ENCODE results near the gene LRRC10B.
A peak's percentile ranks its signal among the peaks of the same experiment; 100 is the strongest.

LRRC10B gene

GRCh38 chr11:61487342-61488025 is 21.1 kb upstream of the LRRC10B start:
- no peak for DNase-seq

- no peak for DNase-seq
These were observed 19.8 kb upstream of the LRRC10B start for GRCh38 chr11:61488651-61489291.

GRCh38 chr11:61489833-61490721 is 18.5 kb upstream of the LRRC10B start:
- DNase-seq = no peak

GRCh38 chr11:61491736-61492395 is 16.7 kb upstream of the LRRC10B start:
- DNase-seq = no peak

GRCh38 chr11:61494381-61494961 is 14.1 kb upstream of the LRRC10B start:
- no peak for DNase-seq

- no peak for DNase-seq
These were observed 12.5 kb upstream of the LRRC10B start for GRCh38 chr11:61495801-61496601.

- DNase-seq = no peak
These were observed 11.7 kb upstream of the LRRC10B start for GRCh38 chr11:61496602-61497400.

GRCh38 chr11:61497473-61497872 is 11.1 kb upstream of the LRRC10B start:
- DNase-seq = no peak

- DNase-seq = no peak
These were observed 10.7 kb upstream of the LRRC10B start for GRCh38 chr11:61497876-61498275.

GRCh38 chr11:61498767-61499341 is 9.7 kb upstream of the LRRC10B start:
- DNase-seq = no peak

- DNase-seq = no peak
These were observed 8.6 kb upstream of the LRRC10B start for GRCh38 chr11:61499816-61500491.

GRCh38 chr11:61502522-61502921 is 6.0 kb upstream of the LRRC10B start:
- DNase-seq = no peak

- DNase-seq = no peak
These were observed 5.3 kb upstream of the LRRC10B start for GRCh38 chr11:61503135-61503770.

GRCh38 chr11:61505106-61505505 is 3.4 kb upstream of the LRRC10B start:
- DNase-seq = no peak

- no peak for DNase-seq
These were observed 2.9 kb upstream of the LRRC10B start for GRCh38 chr11:61505640-61506155.

- no peak for DNase-seq
These were observed 1.4 kb upstream of the LRRC10B start for GRCh38 chr11:61507012-61507768.

GRCh38 chr11:61509043-61510029 is 787 bp downstream of the LRRC10B start:
- DNase-seq = peak; percentile 63
